ENCODE results near the gene G6PC1.
"Not testable (repeated sequence)": the region's sequence is repeated elsewhere in the genome, so short reads cannot be mapped to it uniquely, and the experiment has no call there.

Gene G6PC1

DNA sequence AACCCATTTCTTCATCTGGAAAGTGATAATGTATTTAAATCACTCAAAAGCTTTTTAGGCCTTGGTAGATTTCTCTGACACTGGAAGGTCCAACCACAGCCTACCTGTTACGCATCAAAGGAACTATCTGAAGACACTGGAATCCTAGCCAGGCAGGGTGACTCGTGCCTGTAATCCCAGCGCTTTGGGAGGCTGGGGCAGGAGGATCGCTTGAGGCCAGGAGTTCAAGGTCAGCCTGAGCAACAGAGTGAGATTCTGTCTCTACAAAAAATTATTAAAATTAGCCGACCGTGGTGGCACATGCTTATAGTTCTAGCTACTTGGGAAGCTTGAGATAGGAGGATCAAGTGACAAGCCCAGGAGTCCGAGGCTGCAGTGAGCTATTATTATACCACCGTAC lies 18.4 kb upstream of the G6PC1 start:
- Mint-ChIP-seq H3K9me3 (no peaks in the 10 kb centered on the region), H3K36me3 (ENCODE audit: low read depth) (no peaks in the 10 kb centered on the region), H3K4me3 (no peak overlapping the region), H3K4me1 (no peaks in the 10 kb centered on the region), H3K27me3 (peaks cover 15% of the 10 kb centered on the region), H3K27ac (no peak overlapping the region)
- no peak for ATAC-seq
- DNase-seq = no peak

DNA sequence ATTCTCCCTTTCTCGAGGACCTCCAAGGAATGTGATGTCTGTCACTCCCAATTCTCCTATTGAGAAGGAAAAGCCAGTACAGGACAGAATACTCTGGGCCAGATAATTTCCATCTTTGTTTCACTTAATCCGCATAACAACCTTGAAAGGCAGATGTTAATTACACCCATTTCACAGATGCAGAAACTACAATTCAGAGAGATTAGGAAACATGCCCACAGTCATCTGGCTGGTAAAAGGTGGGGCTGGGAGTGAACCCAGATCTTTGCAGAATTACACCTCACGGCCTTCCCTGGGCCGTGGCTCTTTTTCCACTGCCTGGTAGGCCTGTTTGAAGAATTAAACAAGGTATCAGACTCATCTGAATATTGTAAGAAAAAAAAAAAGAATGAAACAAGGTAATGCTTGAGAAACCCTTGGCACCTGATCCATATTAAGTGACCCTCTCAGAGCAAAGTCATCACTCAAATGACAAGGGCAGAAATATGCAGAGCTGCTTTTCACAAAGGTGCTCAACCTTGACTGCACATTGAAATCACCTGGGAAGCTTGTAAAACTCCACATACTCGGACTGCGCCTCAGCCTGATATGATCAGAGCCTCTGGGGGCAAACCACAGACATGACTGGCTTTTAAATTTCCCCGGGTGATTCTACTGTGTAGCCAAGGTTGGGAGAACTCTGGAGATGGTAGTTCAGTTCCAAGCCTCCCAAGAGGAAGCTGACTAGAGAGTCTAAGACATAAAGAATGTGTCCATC lies 16.6 kb upstream of the G6PC1 start:
- H3K36me3 Mint-ChIP-seq (ENCODE audit: low read depth) = no peaks in the 10 kb centered on the region
- DNase-seq = no peak
- H3K4me3 Mint-ChIP-seq = no peak overlapping the region
- no peaks in the 10 kb centered on the region for H3K4me1 Mint-ChIP-seq
- no peaks in the 10 kb centered on the region for H3K9me3 Mint-ChIP-seq
- no peak for ATAC-seq
- H3K27me3 Mint-ChIP-seq = peaks cover 3% of the 10 kb centered on the region
- no peak overlapping the region for H3K27ac Mint-ChIP-seq

DNA sequence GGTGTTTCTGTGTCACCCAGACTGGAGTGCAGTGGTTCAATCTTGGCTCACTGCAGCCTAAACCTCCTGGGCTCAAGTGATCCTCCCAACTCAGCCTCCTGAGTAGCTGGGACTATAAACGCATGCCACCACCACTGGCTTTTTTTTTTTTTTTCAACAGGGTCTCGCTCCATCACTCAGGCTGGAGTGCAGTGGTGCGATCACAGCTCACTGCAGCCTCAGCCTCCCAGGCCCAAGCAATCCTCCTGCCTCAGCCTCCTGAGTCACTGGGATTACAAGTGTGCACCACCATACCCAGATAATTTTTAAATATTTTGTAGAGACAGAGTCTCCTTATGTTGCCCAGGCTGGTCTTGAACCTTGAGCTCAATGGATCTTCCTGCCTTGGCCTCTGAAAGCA lies 14.8 kb upstream of the G6PC1 start:
- not testable (repeated sequence) for H3K27ac Mint-ChIP-seq; DNase-seq; H3K36me3 Mint-ChIP-seq (ENCODE audit: low read depth); H3K4me1 Mint-ChIP-seq; H3K27me3 Mint-ChIP-seq; ATAC-seq; H3K9me3 Mint-ChIP-seq; H3K4me3 Mint-ChIP-seq

DNA sequence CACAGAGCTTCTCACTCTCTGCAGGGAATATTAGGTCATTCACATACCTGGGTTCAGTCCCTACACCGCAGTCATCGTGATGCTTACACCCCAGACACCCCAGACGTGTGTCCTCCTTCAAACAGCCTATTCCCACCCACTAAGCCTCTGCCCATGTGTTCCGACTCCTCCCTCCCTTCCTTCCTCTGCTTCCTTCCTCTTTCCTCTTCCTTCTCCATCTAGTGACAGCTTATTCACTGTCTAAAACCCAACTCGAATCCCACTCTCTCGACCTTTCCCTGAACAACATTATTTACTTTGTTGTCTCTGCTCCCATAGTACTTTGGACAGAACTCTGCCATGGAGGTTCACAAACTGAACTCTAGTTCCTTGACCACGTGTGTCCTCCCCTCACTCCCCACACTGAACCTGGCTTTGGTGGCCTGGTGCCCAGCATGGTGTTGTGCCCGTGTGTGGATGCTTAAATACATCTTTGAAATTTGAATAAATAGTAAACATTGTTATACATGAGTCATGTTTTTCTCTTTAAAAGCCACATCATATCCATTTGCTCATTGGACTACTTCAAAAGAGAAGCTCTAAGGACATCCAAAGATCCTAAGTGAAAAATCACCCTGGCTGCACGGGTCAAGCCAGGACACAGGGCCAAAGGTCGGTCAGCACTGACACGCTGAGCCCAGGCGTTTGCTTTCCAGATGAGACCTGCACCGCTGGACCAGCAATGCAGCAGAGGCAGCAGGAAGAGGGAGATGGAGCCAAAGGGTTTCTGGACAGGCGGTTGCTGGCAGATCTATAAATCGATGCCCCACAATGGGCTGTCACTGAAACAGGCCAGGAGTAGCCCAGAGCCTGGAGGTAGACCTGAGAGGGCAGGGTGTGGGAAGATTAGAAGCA lies 14.1 kb upstream of the G6PC1 start:
- Mint-ChIP-seq H3K27ac (no peak overlapping the region), H3K9me3 (no peaks in the 10 kb centered on the region), H3K4me1 (no peaks in the 10 kb centered on the region), H3K27me3 (peaks cover 6% of the 10 kb centered on the region), H3K36me3 (ENCODE audit: low read depth) (no peaks in the 10 kb centered on the region), H3K4me3 (no peak overlapping the region)
- DNase-seq (no peak), ATAC-seq (no peak)

DNA sequence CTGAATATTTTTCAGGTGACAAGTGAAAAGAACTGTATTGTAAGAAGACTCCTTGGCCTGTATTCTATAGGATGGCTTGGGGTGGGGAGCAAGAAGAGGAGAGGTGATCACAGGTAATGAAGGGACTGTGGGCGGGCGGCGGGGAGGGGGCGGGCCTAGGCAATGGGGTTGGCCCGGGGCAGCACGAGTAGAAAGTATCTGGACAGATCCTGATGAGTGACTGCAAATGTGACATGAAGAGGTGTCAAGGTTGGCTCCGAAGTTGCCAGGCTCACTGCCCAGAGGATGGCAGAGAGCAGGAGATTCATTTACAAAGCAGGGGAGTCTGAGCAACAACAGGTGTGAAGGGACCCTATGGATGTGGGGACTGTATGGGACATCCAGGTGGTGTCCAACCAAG lies 10.8 kb upstream of the G6PC1 start:
- H3K9me3 Mint-ChIP-seq = no peaks in the 10 kb centered on the region
- no peak overlapping the region for H3K27ac Mint-ChIP-seq
- ATAC-seq = no peak
- no peaks in the 10 kb centered on the region for H3K36me3 Mint-ChIP-seq (ENCODE audit: low read depth)
- DNase-seq = no peak
- H3K4me3 Mint-ChIP-seq = no peak overlapping the region
- H3K4me1 Mint-ChIP-seq = no peaks in the 10 kb centered on the region
- H3K27me3 Mint-ChIP-seq = peaks cover 9% of the 10 kb centered on the region

DNA sequence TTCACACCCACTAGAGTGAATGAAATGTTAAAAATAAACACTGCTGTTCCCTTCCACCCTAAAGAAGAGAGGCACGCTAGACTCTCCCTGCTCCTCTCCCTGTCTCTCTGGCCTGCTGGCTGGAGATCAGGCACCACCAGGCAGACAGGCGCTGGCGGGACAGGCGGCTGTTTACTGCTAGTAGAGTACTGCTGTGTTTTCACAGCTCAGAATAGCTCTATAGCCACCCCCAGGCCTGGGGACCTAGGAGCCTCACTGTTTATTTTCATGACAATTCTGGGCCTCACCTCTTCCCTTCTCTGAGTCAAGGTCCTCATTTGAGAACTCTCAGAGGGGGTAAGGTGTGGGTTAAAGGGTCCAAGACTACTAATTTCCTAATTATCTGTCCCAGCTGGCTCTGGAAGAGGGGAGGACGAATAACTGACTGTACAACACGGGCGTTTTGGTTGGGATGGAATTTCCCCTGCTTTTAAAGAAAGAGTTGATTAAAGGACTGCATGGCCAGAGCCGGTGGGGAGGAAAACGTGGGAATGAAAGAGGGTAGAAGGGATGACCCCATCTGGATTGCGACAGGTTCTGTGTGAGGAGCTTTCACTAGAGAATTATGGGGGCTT lies 9.0 kb upstream of the G6PC1 start:
- Mint-ChIP-seq H3K9me3 (no peaks in the 10 kb centered on the region), H3K27me3 (peaks cover 6% of the 10 kb centered on the region), H3K27ac (no peak overlapping the region), H3K4me3 (no peak overlapping the region), H3K36me3 (ENCODE audit: low read depth) (no peaks in the 10 kb centered on the region), H3K4me1 (no peaks in the 10 kb centered on the region)
- DNase-seq (no peak), ATAC-seq (no peak)

DNA sequence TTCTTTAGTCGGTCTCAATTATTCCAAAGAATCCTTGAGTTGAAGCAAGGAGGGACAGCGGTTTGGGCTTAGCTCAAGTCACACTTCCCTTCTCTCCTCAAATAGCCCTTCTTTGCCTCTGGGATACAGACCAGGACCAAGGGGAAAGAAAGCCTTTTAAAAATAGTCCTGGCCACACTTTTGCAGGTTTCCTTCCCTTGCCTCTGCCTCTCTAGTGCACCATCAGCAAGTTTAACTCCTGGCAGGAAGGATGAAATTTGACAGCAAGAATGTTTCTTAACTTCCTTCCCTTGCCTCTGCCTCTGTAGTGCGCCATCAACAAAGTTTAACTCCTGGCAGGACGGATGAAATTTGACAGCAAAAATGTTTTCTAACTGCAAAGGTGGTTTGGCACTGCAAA lies 7.2 kb upstream of the G6PC1 start:
- Mint-ChIP-seq H3K27ac (no peak overlapping the region), H3K4me3 (no peak overlapping the region), H3K9me3 (no peaks in the 10 kb centered on the region), H3K27me3 (peaks cover 6% of the 10 kb centered on the region), H3K4me1 (no peaks in the 10 kb centered on the region), H3K36me3 (ENCODE audit: low read depth) (no peaks in the 10 kb centered on the region)
- no peak for ATAC-seq
- no peak for DNase-seq

DNA sequence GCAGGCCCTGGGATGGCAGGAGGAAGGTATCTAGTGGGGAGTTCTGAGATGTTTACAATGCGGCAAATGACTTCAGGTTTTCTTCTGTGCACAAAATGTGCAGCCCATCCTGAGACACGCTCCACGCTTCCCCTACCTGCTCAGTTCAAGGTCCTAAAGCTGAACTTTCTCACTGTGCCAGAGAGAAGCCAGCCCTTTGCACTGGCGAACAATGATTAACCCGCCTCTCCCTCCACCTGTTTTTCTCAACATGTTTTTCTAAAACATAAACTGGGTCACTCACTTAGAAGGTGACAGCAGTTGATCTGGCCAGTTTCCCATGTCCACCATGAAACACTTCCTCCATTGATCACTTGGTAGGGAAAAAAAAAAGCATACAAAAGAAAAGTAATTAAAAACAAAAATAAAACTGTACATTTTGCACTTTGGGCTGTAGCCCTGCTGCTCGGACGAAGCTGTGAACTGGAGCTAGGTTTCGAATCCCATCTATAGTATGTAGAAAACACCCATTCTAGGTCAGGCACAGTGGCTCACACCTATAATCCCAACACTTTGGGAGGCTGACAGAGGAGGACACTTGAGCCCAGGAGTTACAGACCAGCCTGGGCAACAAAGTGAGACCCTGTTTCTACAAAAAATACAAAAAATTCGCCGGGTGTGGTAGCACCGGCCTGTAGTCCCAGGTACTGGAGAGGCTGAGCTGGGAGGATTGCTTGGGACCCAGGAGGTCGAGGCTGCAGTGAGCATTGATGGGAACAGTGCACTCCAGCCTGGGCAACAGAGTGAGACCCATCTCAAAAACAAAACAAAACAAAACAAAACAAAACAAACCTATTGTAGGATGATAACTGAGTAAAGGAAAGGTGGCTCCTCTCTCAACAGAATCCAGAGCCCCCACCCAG lies 6.1 kb upstream of the G6PC1 start:
- H3K9me3 Mint-ChIP-seq = no peaks in the 10 kb centered on the region
- H3K4me1 Mint-ChIP-seq = no peaks in the 10 kb centered on the region
- H3K27me3 Mint-ChIP-seq = peaks cover 8% of the 10 kb centered on the region
- H3K4me3 Mint-ChIP-seq = no peak overlapping the region
- no peaks in the 10 kb centered on the region for H3K36me3 Mint-ChIP-seq (ENCODE audit: low read depth)
- no peak for ATAC-seq
- no peak for DNase-seq
- no peak overlapping the region for H3K27ac Mint-ChIP-seq

DNA sequence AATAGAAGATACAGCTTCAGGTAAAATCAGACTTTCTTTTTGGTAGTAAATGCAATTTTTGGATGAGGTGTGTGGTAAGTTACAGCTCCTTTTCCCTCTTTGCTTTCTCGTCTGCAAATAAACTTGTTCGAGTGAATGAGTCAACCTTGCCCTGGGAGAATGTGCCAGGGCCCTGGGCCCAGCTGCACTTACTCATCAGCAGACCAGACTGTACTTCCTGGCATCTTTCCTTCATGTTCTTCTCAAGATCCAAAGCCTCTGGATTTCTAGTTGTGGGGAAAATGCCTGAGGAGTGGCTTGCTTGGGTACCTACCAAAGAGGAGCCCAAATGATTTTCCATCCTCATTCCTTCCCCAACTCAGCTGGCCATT lies 5.4 kb upstream of the G6PC1 start:
- Mint-ChIP-seq H3K27ac (no peak overlapping the region), H3K4me1 (no peaks in the 10 kb centered on the region), H3K27me3 (peaks cover 9% of the 10 kb centered on the region), H3K9me3 (no peaks in the 10 kb centered on the region), H3K36me3 (ENCODE audit: low read depth) (no peaks in the 10 kb centered on the region), H3K4me3 (no peak overlapping the region)
- DNase-seq = no peak
- ATAC-seq = no peak

DNA sequence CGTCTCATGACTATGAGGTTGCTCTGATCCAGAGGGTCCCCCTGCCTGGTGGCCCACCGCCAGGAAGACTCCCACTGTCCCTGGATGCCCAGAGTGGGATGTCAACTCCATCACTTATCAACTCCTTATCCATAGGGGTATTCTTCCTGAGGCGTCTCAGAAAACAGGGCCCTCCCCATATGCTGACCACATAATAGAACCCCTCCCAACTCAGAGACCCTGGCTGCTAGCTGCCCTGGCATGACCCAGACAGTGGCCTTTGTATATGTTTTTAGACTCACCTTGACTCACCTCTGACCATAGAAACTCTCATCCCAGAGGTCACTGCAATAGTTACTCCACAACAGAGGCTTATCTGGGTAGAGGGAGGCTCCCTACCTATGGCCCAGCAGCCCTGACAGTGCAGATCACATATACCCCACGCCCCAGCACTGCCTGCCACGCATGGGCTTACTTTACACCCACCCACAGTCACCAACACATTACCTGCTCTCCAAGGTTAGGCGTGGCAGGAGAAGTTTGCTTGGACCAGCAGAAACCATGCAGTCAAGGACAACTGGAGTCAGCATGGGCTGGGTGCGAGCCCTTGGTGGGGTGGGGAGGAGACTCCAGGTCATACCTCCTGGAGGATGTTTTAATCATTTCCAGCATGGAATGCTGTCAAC lies 2.3 kb upstream of the G6PC1 start:
- Mint-ChIP-seq H3K4me1 (no peaks in the 10 kb centered on the region), H3K36me3 (ENCODE audit: low read depth) (no peaks in the 10 kb centered on the region), H3K27me3 (peaks cover 14% of the 10 kb centered on the region), H3K4me3 (no peak overlapping the region), H3K9me3 (no peaks in the 10 kb centered on the region), H3K27ac (no peak overlapping the region)
- ATAC-seq = no peak
- DNase-seq = no peak

DNA sequence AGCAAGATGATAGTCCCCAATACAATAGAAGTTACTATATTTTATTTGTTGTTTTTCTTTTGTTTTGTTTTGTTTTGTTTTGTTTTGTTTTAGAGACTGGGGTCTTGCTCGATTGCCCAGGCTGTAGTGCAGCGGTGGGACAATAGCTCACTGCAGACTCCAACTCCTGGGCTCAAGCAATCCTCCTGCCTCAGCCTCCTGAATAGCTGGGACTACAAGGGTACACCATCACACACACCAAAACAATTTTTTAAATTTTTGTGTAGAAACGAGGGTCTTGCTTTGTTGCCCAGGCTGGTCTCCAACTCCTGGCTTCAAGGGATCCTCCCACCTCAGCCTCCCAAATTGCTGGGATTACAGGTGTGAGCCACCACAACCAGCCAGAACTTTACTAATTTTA lies 618 bp upstream of the G6PC1 start:
- H3K27ac Mint-ChIP-seq; DNase-seq; ATAC-seq; H3K4me1 Mint-ChIP-seq; H3K4me3 Mint-ChIP-seq; H3K36me3 Mint-ChIP-seq (ENCODE audit: low read depth); H3K9me3 Mint-ChIP-seq: not testable (repeated sequence)
- H3K27me3 Mint-ChIP-seq = peaks cover 16% of the 10 kb centered on the region

DNA sequence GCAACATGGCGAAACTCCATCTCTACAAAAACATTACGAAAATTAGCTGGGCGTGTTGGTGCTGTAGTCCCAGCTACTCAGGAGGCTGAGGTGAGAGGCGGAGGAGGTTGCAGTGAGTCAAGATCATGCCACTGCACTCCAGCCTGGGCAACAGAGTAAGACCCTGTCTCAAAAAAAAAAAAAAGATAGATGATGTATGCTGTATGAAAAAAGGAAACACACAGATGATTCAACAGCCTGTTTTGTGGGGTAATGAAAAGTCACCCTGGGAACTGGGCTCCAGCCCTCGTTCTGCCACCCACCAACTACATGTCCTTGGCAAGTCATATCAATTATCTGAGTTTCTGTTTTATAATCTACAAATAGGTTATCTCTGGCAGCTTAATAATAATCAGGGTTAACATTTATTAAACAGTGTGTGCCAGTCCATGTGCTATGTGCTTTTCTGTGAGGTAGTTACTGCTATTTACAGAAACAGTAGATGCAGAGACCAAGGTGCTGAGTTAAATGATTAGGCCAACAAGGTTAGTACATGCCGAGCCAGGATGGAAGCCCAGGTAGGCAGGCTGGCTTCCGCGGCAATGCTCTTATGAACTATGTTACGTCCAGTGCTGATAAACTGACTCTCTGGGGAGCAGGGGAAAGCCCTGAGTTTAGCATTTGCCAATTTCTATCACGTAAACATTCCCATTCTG lies 1.1 kb downstream of the G6PC1 start:
- Mint-ChIP-seq H3K4me1 (no peaks in the 10 kb centered on the region), H3K27ac (no peak overlapping the region), H3K4me3 (no peak overlapping the region), H3K27me3 (peaks cover 19% of the 10 kb centered on the region), H3K9me3 (no peaks in the 10 kb centered on the region), H3K36me3 (ENCODE audit: low read depth) (no peaks in the 10 kb centered on the region)
- no peak for DNase-seq
- ATAC-seq = no peak

DNA sequence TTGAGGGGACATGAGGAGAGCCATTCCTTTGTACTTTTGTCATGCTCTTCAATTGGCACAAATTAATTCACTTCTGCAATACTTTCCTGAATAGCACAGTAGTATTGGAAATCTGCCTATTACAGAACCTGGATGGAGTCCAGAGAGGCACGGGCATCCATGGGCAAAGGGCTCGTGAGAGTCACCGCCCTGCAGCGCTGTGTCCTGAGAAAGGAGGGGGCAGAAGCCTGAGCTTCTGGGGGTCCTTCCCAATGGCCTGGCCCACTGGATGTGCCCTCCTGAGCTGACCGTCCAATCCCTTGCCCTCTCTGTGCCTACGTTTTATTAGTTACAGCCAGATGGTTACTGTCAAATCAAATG lies 3.5 kb downstream of the G6PC1 start:
- Mint-ChIP-seq H3K9me3 (no peaks in the 10 kb centered on the region), H3K27ac (no peak overlapping the region), H3K4me3 (no peak overlapping the region), H3K27me3 (peaks cover 17% of the 10 kb centered on the region), H3K36me3 (ENCODE audit: low read depth) (no peaks in the 10 kb centered on the region), H3K4me1 (no peaks in the 10 kb centered on the region)
- ATAC-seq = no peak
- no peak for DNase-seq

Measured in activated naive CD8-positive, alpha-beta T cell treated with anti-CD3 and anti-CD28 coated beads, Interleukin-2, amount 50 U/mL, for 24 hours (primary cell).